ENCODE results near the gene ASPN. TPM values are rescaled to one million over a fixed set of nuclear protein-coding genes. Genes with fewer than 3 reads are reported as not detected.

The ASPN gene
- total and polyA plus RNA-seq, 9 of the 15 experiments (the other 6 are each of a cell fraction or from before 2014, with no cell fraction given), result 0.03 to 0.07 TPM; not detected in 7

DNA sequence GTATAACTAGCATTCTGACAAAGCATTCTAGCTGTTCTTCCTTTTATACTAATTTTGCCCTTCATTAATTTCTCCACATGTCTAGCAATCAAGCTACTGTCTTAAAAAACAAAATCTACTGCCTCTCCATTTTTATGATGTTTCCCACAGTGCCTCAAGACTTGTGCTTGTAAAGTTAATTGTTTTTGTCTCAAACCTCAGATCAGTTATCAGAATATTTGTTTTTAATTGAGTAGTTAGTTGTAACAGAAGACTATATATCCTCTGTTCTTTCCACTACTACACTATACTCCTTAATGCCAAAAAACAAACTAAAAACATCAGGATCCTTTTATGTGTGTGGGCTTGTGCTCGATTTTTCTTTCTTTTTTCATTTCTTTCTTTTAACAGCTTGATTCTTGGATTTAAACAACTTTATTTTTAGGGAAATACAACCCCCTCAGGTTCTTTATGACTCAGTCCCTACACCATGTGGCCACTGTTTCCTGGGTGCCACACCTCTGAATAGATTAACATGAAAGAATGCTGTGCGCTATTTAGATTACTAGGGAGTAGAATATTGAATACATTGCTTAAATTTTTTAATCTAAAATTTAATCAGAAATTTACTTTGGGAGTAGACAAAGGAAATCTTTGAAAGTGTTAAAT lies 1.2 kb downstream of the ASPN start (continued):
- TF ChIP-seq, protein P1, sequence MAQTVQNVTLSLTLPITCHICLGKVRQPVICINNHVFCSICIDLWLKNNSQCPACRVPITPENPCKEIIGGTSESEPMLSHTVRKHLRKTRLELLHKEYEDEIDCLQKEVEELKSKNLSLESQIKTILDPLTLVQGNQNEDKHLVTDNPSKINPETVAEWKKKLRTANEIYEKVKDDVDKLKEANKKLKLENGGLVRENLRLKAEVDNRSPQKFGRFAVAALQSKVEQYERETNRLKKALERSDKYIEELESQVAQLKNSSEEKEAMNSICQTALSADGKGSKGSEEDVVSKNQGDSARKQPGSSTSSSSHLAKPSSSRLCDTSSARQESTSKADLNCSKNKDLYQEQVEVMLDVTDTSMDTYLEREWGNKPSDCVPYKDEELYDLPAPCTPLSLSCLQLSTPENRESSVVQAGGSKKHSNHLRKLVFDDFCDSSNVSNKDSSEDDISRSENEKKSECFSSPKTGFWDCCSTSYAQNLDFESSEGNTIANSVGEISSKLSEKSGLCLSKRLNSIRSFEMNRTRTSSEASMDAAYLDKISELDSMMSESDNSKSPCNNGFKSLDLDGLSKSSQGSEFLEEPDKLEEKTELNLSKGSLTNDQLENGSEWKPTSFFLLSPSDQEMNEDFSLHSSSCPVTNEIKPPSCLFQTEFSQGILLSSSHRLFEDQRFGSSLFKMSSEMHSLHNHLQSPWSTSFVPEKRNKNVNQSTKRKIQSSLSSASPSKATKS (CRISPR knock-in tag; IDR thresholded peaks at IDR 0.05), result no peak
- TF ChIP-seq NR2C1 (IDR thresholded peaks at IDR 0.05) (no peak), NR2C1 (tag; IDR thresholded peaks at IDR 0.05) (no peak), NONO (IDR thresholded peaks at IDR 0.05; ENCODE audit: low read depth in 2 of 2, low read length in 1 of 2) (no peak), POLR3G (IDR thresholded peaks at IDR 0.05; ENCODE audit: extremely low read depth, insufficient read length, insufficient replicate concordance) (no peak), CEBPG (CRISPR knock-in tag; IDR thresholded peaks at IDR 0.05) (no peak), CEBPG (tag; conservative IDR thresholded peaks at IDR 0.05 in 1 of 2, IDR thresholded peaks at IDR 0.05 in 1 of 2) (no peak), RFX1 (IDR thresholded peaks at IDR 0.05) (no peak)
- TF ChIP-seq, protein P2, sequence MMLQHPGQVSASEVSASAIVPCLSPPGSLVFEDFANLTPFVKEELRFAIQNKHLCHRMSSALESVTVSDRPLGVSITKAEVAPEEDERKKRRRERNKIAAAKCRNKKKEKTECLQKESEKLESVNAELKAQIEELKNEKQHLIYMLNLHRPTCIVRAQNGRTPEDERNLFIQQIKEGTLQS (IDR thresholded peaks at IDR 0.05), result peak; percentile 34; the same call in 1 of the 2 replicates
- TF ChIP-seq, protein P2 (CRISPR knock-in tag; conservative IDR thresholded peaks at IDR 0.05), result no peak
- TF ChIP-seq, protein P3, sequence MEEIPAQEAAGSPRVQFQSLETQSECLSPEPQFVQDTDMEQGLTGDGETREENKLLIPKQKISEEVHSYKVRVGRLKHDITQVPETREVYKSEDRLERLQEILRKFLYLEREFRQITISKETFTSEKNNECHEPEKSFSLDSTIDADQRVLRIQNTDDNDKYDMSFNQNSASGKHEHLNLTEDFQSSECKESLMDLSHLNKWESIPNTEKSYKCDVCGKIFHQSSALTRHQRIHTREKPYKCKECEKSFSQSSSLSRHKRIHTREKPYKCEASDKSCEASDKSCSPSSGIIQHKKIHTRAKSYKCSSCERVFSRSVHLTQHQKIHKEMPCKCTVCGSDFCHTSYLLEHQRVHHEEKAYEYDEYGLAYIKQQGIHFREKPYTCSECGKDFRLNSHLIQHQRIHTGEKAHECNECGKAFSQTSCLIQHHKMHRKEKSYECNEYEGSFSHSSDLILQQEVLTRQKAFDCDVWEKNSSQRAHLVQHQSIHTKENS (CRISPR knock-in tag; IDR thresholded peaks at IDR 0.05), result no peak
- TF ChIP-seq, protein P4, sequence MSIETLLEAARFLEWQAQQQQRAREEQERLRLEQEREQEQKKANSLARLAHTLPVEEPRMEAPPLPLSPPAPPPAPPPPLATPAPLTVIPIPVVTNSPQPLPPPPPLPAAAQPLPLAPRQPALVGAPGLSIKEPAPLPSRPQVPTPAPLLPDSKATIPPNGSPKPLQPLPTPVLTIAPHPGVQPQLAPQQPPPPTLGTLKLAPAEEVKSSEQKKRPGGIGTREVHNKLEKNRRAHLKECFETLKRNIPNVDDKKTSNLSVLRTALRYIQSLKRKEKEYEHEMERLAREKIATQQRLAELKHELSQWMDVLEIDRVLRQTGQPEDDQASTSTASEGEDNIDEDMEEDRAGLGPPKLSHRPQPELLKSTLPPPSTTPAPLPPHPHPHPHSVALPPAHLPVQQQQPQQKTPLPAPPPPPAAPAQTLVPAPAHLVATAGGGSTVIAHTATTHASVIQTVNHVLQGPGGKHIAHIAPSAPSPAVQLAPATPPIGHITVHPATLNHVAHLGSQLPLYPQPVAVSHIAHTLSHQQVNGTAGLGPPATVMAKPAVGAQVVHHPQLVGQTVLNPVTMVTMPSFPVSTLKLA (conservative IDR thresholded peaks at IDR 0.05), result peak; percentile 37 to 58; a peak in 2 of 4 replicates

Measured in K562 (cell line).